ENCODE measurements around the gene MYO15B. TPM values are rescaled to one million over a fixed set of nuclear protein-coding genes. Genes with fewer than 3 reads are reported as not detected.

The MYO15B gene
- total RNA-seq, 1 experiment from 2014 or later = 7.1 TPM

DNA sequence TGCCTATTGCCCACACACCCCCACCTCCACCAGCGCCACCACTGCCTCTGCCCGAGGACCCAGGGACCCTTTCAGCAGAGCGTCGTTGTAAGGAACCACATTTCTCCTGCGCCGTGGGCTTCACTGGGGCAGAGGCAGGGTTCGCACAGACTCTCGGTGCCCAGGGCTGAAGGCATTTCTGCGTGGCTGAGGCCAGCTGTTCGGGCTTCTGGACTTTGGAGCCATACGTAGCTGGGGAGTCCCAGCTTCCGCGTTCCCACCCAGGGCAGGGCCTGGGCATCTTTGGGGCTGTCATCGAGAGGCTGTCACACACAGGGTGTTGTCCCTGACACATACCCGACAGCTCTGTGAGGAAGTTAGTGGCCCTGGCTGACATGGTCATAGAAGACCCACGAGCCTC is 29.6 kb downstream of the MYO15B start:
- no peaks in the 10 kb centered on the region for H3K9me2 ChIP-seq (replicated peaks; ENCODE audit: low read length)
- DNase-seq (no peak), ATAC-seq (no peak)
- no peaks in the 10 kb centered on the region for H3F3A ChIP-seq (ENCODE audit: low read length, unreplicated experiment)
- no peak overlapping the region for H3K27ac ChIP-seq (ENCODE audit: low read length)
- intact Hi-C loops (cut with micrococcal nuclease) = no loop called here
- H4K20me1 ChIP-seq (ENCODE audit: low read length) = no peaks in the 10 kb centered on the region
- no peaks in the 10 kb centered on the region for H3K27me3 ChIP-seq (ENCODE audit: low read length)
- TF ChIP-seq, protein P1, sequence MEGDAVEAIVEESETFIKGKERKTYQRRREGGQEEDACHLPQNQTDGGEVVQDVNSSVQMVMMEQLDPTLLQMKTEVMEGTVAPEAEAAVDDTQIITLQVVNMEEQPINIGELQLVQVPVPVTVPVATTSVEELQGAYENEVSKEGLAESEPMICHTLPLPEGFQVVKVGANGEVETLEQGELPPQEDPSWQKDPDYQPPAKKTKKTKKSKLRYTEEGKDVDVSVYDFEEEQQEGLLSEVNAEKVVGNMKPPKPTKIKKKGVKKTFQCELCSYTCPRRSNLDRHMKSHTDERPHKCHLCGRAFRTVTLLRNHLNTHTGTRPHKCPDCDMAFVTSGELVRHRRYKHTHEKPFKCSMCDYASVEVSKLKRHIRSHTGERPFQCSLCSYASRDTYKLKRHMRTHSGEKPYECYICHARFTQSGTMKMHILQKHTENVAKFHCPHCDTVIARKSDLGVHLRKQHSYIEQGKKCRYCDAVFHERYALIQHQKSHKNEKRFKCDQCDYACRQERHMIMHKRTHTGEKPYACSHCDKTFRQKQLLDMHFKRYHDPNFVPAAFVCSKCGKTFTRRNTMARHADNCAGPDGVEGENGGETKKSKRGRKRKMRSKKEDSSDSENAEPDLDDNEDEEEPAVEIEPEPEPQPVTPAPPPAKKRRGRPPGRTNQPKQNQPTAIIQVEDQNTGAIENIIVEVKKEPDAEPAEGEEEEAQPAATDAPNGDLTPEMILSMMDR (conservative IDR thresholded peaks at IDR 0.05; ENCODE audit: low read depth, low read length) = no peak
- TF ChIP-seq EZH2phosphoT487 (IDR thresholded peaks at IDR 0.05; ENCODE audit: borderline replicate concordance, low read length) (no peak), EZH2 (IDR thresholded peaks at IDR 0.05; ENCODE audit: low read length, unreplicated experiment) (no peak)
- no peaks in the 10 kb centered on the region for H3K79me2 ChIP-seq (ENCODE audit: low read length)
- no peaks in the 10 kb centered on the region for H3K36me3 ChIP-seq (ENCODE audit: low read depth, low read length)
- no TSS peak for BruUV-seq (replicated peaks)
- no peaks in the 10 kb centered on the region for H3K9me3 ChIP-seq (ENCODE audit: low read length)
- H3K4me2 ChIP-seq (ENCODE audit: low read length) = no peak overlapping the region
- H3K9ac ChIP-seq (ENCODE audit: low read length) = no peak overlapping the region
- ChIA-PET POLR2A (ENCODE audit: unreplicated experiment) (no interaction called here), CTCF (interaction anchor here (1.2 kb wide), 1 partner anchor 16 kb away, joined by 5 read pairs; the partner anchor contains the start of gene SMIM5)
- no peaks in the 10 kb centered on the region for H3K4me1 ChIP-seq (ENCODE audit: insufficient read depth, low read length)
- no peak overlapping the region for H3K4me3 ChIP-seq (ENCODE audit: low read length)
- no peak overlapping the region for H2AFZ ChIP-seq (ENCODE audit: low read length)

DNA sequence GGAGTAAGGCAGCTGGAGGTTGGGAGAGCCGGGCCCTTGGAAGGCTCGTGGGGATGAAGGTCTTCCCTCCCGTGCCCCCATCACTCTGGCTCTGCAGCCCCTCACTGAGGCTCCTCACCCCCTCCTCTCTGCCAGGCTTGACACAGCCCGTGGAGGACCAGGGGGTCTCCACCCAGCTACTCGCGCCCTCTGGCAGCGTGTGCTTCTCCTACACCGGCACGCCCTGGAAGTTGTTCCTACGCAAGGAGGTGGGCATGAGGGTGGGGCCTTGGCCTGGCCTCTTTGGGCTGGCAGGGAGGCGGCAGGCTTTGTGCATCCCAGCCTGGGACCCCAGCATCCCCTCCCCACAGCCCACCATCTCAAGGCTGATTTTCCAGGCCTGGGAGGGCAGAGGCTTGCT is 30.1 kb downstream of the MYO15B start:
- no peak for ATAC-seq
- no peak overlapping the region for H3K4me3 ChIP-seq (ENCODE audit: low read length)
- POLR2A ChIA-PET (ENCODE audit: unreplicated experiment) = no interaction called here

More for the DNA sequence above, 30.1 kb downstream of the MYO15B start:
- H3K27me3 ChIP-seq (ENCODE audit: low read length) = no peaks in the 10 kb centered on the region
- H3K9me2 ChIP-seq (replicated peaks; ENCODE audit: low read length) = no peaks in the 10 kb centered on the region
- no peaks in the 10 kb centered on the region for H3F3A ChIP-seq (ENCODE audit: low read length, unreplicated experiment)
- H3K27ac ChIP-seq (ENCODE audit: low read length) = no peak overlapping the region
- no peak for DNase-seq
- no TSS peak for BruUV-seq (replicated peaks)
- H3K9ac ChIP-seq (ENCODE audit: low read length) = no peak overlapping the region
- H3K79me2 ChIP-seq (ENCODE audit: low read length) = no peaks in the 10 kb centered on the region
- H3K36me3 ChIP-seq (ENCODE audit: low read depth, low read length) = no peaks in the 10 kb centered on the region
- CTCF ChIA-PET = no interaction called here
- H3K9me3 ChIP-seq (ENCODE audit: low read length) = no peaks in the 10 kb centered on the region
- intact Hi-C loops (cut with micrococcal nuclease) = no loop called here
- no peaks in the 10 kb centered on the region for H4K20me1 ChIP-seq (ENCODE audit: low read length)
- no peaks in the 10 kb centered on the region for H3K4me1 ChIP-seq (ENCODE audit: insufficient read depth, low read length)
- TF ChIP-seq EZH2 (IDR thresholded peaks at IDR 0.05; ENCODE audit: low read length, unreplicated experiment) (no peak), EZH2phosphoT487 (IDR thresholded peaks at IDR 0.05; ENCODE audit: borderline replicate concordance, low read length) (no peak)
- TF ChIP-seq, protein P1 (conservative IDR thresholded peaks at IDR 0.05; ENCODE audit: low read depth, low read length) = no peak
- no peak overlapping the region for H2AFZ ChIP-seq (ENCODE audit: low read length)
- no peak overlapping the region for H3K4me2 ChIP-seq (ENCODE audit: low read length)

All from PC-3 (cell line).